Omental fat pad (tissue), 4 donors: ENCODE measurements around the gene UPP2. TPM values are rescaled to one million over a fixed set of nuclear protein-coding genes. Genes with fewer than 3 reads are reported as not detected.

ENCODE experiments used
- ATAC-seq: fragments of 150-250 bp; one replicate; pipeline ENCODE4 v1.9.1; 2016; ENCODE audit warnings: mild to moderate bottlenecking, moderate library complexity; ENCODE audit not compliant: low FRiP score
- DNase-seq: peaks from one replicate; pipeline ENCODE4 v3.0.0-alpha.2; 2019; ENCODE audit warnings: low spot score
- CTCF ChIP-seq, 3 donors: fragments of 450-650 bp; IDR thresholded peaks; one replicate each; pipeline ENCODE4 v1.5.1; 2016 to 2017; ENCODE audit warnings: antibody characterized with exemption in 3 of 3, mild to moderate bottlenecking in 3 of 3, moderate library complexity in 2 of 3
- total RNA-seq, 4 donors: library from RNA; depleted of rRNA; stranded (reverse); fragments of >200 nt; gene quantifications; one replicate each; pipeline ENCODE4 v1.1.0, GENCODE V29; 2016

UPP2 gene
- total RNA-seq, 4 donors from 2014 or later = not detected

GRCh38 chr2:158102446-158102845 is 770 bp downstream of the UPP2 start:
- ATAC-seq (no peak), DNase-seq (no peak)
- TF ChIP-seq CTCF (IDR thresholded peaks at IDR 0.05) = no peak

GRCh38 chr2:158103411-158104012 is 1.8 kb downstream of the UPP2 start:
- DNase-seq = no peak
- ATAC-seq = no peak
- no peak for TF ChIP-seq CTCF (IDR thresholded peaks at IDR 0.05)

- no peak for TF ChIP-seq CTCF (IDR thresholded peaks at IDR 0.05)
- ATAC-seq (no peak), DNase-seq (no peak)
Measured at GRCh38 chr2:158104903-158105302, 3.2 kb downstream of the UPP2 start.

- no peak for TF ChIP-seq CTCF (IDR thresholded peaks at IDR 0.05)
- ATAC-seq = no peak
- no peak for DNase-seq
Measured at GRCh38 chr2:158112992-158113391, 11.3 kb downstream of the UPP2 start.

GRCh38 chr2:158113741-158114295 is 12.1 kb downstream of the UPP2 start:
- no peak for ATAC-seq
- no peak for DNase-seq
- TF ChIP-seq CTCF (IDR thresholded peaks at IDR 0.05) = no peak

GRCh38 chr2:158114516-158114915 is 12.8 kb downstream of the UPP2 start:
- ATAC-seq (no peak), DNase-seq (no peak)
- TF ChIP-seq CTCF (IDR thresholded peaks at IDR 0.05) = no peak

- DNase-seq (no peak), ATAC-seq (no peak)
- no peak for TF ChIP-seq CTCF (IDR thresholded peaks at IDR 0.05)
Measured at GRCh38 chr2:158115202-158115767, 13.6 kb downstream of the UPP2 start.
